Measurements from ENCODE around the gene MFSD2A.

GRCh38 chr1:39946216-39946615, 8.7 kb upstream of the MFSD2A start:
- TF ChIP-seq CTCF (IDR thresholded peaks at IDR 0.05), result no peak
- no peak for TF ChIP-seq POLR2AphosphoS5 (IDR thresholded peaks at IDR 0.05)
- TF ChIP-seq POLR2A (IDR thresholded peaks at IDR 0.05), result no peak
- no peak for TF ChIP-seq EP300 (IDR thresholded peaks at IDR 0.05)

Data from stomach (tissue), 4 donors.